Inferior parietal cortex (tissue), 1 donor: Measurements from ENCODE around the gene CDC42BPB.
"Not testable (repeated sequence)": the region's sequence is repeated elsewhere in the genome, so short reads cannot be mapped to it uniquely, and the experiment has no call there.

Source experiments
- DNase-seq: peaks from one replicate; pipeline ENCODE4 v3.0.0-alpha.2; 2016; ENCODE audit errors: extremely low spot score

CDC42BPB gene

DNA sequence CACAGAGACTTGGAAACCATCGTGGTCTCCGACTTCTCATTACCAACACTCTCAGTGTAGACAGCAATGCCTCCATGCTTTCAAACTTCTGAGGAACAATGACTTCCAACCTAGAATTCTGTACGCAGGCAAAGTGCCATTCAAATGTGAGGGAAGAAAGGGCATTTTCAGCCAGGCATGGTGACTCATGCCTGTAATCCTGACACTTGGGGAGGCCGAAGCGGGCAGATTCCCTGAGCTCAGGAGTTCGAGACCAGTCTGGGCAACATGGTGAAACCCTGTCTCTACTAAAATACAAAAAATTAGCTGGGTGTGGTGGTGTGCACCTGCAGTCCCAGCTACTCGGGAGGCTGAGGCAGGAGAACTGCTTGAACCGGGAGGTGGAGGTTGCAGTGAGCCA is 9.9 kb downstream of the CDC42BPB start:
- DNase-seq: not testable (repeated sequence)

DNA sequence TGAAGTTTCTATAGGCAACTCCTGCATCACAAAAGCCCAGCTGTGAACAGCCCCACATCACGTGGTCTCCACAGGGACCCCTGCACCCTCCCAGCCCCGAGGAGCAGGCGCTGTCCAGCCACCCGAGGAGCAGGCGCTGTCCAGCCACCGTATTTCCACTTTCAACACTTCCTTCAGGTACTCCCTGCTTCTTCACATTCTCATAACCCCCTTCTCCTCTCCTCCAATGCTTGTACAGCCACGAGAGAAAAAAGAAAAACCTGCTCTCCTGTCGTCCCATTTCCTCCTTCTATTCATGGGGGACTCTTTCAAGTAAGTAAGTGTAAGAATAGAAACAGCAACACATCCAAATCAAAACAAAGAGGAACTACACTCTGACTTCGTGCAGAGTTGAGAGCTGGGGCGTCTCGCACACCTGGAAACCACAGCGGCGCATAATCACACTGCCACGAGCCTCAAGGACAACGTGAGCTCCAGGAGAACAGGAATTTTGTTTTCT is 11.9 kb downstream of the CDC42BPB start:
- no peak for DNase-seq

DNA sequence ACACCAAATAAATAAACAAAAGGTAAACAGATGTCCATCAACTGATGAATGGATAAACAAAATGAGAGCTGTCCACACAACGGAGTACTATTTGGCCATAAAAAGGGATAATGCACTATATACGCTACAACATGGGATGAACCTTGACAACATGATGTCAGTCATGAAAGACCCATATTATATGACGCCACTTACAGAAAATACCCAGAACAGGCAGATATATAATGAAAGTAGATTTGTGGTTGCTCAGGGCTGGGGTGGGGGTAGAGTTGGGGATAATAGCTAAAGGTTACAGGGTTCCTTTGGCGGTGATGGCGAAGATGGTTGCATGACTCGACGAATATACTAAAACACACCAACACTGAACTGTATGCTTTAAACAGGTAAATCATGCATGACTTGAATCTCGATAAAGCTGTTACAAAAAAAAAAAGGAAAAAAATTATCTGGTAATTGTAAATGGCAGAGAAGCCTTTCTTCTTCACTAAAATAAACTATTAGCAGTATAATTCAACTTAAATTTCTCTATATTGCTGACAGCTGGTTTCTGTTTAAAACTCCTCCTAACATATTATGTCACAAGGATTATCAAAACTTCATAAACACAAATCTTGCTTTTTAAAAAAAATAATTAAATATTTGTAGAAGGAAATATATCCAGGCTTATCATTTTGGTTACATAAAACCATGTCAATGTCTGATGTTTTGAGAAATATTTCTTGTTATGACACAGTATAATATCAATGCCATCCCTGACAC is 13.9 kb downstream of the CDC42BPB start:
- DNase-seq: no peak

DNA sequence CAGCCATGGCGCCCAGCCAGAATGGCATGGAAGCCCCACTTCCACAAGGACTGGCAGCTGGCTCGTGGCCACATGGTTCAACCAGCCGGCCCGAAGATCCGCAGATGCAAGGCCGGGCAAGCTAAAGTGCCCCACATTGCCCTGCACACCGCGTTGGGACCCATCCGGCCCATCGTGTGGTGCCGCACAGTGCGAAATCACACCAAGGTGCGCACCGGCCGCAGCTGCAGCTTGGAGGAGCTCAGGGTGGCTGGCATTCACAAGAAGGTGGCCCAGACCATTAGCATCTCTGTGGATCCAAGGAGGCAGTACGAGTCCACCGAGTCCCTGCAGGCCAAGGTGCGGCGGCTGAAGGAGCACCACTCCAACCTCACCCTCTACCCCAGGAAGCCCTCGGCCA is 15.9 kb downstream of the CDC42BPB start:
- DNase-seq: no peak

DNA sequence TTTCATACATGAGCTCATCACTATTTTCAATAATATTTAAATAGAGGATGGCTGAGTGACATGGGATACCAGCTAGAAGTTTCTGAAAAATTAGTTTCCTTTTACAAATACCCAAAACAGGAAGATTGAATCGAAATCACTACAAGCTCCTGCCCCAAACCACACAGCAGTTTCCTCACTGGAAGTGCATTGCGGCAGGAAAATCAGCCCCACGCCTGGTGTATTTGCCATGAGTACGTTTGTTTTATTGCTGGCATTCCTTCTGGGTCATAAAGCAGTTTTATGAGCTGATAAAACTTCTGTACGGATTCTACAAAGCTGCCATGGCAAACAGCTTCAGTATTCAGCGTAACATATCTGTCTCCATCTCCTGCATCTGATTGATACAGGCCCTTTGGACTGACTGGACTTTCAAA is 23.7 kb downstream of the CDC42BPB start:
- no peak for DNase-seq

DNA sequence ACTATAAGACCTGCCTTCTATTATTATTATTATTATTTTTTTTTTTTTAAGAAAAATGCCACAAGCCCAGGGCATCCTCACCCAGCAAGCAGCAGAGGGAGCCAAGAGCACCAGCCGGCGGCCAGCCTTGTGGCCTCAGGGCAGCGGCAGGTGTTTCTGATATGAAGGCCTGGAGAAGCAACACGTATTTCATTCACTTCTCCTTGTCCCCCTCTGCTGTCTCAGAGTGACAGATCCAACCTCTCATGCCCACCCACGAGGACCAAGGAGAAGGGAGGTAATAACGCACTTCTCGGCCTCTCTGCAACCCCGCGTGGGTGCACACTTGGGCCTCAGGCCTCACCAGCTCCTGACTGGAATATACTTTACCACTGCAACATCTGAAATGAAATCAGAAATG is 25.4 kb downstream of the CDC42BPB start:
- DNase-seq: no peak

DNA sequence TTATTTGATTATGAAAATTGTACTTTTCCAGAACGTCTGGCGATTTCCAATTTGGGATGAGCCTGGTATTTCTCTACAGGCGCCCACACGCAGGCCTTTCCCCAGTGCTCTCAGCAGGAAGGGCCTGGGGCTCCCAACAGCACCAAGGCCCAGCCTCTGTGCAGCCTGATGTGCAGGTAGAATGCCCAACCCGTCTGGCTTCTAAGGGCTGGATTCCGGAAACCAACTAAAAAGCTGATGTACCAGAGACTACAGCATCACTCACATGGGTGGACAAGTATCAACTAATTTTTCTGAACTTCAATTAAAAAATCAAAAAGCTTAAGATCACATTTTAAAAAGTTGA is 25.8 kb downstream of the CDC42BPB start:
- no peak for DNase-seq

DNA sequence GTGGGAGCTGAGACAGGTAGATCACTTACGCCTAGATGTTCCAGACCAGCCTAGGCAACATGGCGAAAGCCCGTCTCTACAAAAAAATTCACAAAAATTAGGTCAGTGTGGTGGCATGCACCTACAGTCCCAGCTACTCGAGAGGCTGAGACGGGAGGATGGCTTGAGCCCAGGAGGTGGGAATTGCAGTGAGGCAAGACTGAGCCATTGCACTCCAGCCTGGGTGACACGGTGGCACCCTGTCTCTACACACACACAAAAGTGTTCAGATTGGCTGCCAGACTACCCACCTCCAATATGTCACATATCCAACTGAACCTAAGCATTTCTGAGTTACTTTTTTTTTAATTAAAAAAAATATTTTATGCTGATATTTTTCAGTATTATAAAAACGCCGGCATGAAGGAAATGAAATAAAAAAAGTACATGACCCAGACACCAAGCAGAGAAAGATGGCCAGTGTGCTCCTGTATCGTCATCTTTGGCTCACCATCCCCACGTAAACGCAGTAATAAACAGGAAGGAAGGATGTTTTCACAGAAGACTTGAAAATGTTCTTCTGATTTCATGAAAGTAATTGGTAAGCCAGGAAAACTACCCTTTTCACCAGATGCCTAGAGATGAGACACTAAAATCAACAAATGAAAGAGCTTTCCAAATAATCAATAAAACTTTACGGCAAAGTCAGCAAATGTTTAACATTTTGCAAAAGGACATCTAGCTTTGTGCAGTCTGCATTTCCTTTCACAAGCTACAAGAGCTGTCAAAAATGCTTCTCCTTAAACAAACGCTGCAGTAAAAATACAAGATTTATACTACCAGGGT is 26.4 kb downstream of the CDC42BPB start:
- no peak for DNase-seq

DNA sequence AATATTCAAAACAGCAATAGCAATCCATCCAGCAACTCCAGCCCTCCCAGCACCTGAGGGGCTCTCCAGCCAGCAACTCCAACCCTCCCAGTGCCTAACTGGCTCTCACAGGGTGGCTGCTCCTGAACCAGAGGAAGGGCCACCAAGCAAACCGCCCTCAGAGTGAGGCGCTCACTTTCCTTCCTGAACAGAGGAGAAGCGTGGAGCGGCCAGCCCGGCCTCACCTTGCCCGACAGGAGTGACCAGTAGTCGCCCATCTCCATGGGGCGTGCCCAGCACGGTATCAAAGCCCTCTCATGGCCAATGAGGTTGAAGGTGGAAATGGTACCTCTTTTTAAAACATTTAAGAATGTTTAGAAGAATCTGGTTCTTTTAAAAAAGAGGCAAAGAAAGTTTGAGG is 27.4 kb downstream of the CDC42BPB start:
- no peak for DNase-seq

DNA sequence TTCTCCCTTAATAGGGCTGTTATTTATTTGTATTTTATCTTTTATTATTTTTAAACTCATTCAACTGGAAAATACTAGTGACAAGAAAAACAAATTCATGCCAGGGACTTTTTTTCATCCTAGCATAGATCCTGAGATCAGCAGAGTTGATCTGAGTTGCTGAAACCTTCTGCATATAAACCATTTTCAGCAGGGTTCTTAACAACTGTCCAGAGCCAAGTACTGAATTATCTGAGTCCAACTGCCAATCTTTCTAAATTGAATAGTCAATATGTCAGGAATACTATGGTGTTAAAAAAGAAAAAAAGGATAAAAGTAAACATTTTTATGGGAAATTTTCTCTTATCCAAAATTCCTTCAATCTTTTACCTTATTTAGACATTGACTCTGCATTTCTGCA is 28.6 kb downstream of the CDC42BPB start:
- DNase-seq: no peak

DNA sequence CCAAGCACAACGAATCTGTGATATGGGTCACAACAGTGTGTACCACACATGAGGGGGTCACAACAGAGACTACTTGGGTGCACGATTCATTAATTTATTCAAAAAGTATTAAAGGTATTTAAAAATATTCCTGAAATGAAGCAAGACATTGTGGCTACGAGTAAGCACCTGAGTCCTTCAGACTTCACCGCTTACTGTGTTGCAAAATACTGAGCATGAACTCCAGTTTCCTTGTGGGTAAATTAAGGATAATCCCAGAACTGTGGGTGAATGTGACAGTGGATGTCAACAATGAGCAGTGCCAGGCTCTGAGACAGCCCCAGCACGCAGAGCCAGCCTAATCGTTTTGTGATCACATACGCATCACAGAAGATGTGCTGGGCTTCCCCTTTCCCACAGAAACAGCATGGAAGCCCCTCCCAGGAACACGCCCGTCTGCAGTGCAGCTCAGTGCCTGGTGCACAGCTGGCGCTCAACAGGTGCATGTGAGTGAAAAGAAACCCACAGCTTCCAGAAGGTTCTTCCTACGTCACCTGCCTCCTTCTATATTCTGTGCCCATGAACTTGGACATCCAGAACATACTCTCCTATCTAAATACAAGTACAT is 29.1 kb downstream of the CDC42BPB start:
- DNase-seq: no peak

DNA sequence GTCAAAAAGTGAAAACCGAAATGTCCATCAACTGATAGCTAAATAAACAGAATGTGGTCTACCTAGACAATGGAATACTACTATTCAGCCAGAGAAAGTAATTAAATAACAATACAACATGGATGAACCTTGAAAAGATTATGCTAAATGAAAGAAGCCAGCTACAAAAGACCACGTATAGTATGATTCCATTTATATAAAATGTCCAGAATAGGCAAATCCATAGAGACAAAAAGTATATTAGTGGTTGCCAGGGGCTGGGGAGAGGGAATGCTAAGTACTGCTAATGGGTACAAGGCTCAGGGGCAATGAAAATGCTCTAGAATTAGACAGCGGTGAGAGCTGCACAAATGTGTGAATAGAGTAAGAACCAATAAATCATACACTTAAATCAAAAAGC is 29.9 kb downstream of the CDC42BPB start:
- DNase-seq: no peak

DNA sequence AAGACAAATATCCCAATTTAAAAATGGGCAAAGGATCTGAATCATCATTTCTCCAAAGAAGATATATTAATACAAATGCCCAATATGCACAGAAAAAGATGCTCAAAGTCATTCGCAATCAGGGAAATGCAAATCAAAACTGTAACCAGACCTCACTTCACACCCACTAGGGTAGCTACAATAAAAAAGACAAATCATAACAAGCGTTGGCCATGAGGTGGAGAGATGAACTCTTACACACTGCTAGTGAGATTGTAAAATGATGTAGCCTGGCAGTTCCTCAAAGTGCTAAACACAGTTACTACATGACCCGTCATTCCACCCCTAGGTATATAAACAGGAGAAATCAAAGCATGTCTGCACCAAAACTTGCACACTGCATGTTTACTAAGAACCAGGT is 30.4 kb downstream of the CDC42BPB start:
- no peak for DNase-seq

DNA sequence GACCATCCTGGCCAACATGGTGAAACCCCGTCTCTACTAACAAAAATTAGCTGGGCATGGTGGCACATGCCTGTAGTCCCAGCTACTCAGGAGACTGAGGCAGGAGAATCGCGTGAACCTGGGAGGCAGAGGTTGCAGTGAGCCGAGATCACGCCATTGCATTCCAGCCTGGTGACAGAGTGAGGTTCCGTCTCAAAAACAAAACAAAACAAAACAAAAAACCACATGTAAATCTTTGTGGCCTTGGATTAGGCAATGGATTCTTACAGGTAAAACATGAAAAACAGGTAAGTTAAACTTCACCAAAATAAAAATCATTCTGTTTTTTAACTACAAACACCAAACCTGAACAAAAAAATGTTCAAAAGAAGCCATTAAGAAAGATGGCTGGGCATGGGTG is 31.2 kb downstream of the CDC42BPB start:
- DNase-seq: not testable (repeated sequence)

DNA sequence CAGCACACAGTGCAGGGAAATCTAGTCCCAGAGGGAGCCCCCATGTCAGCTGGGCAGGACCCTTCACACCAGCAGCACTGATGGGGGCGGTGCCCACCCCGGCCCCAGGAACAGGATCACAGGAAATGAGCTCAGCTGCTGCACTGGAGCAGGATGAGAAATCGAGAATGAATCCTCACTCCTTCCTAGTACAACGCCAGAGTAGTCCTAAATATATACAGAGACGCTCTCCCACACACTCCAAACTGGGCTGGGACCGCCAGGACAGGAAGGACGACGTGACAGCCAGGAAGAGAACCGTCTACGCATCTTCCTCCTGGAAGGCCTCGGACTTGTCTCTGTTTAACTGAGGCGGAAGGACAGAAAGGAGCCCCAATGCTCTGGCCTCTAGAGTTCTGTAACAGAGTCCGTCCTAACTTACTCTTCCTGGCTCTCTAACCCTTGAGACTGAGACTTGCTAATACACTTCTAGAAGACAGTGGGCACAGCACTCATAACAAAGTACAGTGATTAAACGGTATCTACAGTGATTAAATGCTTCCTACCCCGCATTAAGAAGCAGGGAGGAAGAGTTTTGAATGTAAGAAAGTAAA is 33.4 kb downstream of the CDC42BPB start:
- no peak for DNase-seq

DNA sequence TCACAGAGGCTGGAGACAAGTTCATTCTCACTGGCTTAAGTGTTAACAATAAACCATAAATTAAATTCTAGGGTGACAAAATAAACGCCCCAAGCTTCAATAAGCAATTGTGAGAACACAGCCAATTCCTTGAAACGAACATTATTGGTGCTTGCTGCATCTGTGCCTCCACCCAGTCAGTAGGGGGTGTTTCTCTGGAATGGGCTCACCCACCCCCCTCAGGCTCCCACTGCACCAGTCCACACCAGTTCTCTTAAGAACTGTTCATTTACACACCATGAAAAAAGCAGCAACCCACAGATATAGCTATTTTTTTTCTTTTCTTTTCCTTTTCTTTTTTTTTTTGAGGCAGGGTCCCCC is 34.7 kb downstream of the CDC42BPB start:
- DNase-seq: no peak

DNA sequence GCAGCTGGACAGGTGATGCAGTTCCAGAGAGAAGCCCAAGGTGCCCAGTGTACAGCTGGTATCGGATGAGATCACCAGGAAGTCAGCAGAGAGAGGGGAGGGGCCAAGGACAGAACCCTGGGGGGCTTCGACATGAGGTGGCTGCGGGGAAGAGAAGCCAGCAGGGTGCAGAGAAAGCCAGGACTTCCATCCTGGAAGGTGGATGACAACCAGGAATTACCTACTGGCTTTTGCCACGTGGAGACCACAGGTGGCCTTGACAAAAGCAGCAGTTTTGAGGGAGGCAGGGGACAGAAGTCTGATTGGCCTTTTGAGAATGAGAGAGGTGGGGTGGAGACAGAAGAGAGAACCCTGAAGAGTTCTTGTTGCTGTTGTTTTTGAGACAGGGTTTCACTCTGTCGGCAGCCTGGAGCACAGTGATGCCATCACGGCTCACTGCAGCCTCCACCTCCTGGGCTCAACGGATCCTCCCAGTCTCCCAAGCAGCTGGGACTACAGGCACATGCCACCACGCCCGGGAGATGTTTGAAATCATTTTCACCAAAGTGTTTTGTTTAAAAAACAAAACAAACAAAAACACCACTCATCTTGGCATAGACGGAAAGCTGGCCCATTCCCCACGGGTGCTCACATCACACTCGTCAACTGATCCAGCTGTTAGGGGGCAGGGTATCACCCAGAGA is 35.2 kb downstream of the CDC42BPB start:
- peak; percentile 36 for DNase-seq

DNA sequence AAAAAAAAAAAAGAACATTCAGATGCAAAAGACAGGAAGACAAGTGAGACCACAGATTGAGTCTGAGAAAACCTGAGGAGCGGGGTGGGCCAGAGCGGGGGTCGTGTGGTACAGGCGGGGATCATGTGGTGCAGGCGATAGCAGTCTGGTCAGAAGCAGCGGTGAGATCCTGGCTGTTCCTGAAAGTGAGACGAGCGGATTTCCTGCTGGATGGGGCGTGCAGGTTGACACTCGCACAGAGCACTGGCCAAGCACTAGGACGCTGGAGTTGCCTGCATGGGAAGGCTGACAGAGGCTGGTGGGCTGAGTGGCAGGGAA is 35.7 kb downstream of the CDC42BPB start:
- DNase-seq: no peak

DNA sequence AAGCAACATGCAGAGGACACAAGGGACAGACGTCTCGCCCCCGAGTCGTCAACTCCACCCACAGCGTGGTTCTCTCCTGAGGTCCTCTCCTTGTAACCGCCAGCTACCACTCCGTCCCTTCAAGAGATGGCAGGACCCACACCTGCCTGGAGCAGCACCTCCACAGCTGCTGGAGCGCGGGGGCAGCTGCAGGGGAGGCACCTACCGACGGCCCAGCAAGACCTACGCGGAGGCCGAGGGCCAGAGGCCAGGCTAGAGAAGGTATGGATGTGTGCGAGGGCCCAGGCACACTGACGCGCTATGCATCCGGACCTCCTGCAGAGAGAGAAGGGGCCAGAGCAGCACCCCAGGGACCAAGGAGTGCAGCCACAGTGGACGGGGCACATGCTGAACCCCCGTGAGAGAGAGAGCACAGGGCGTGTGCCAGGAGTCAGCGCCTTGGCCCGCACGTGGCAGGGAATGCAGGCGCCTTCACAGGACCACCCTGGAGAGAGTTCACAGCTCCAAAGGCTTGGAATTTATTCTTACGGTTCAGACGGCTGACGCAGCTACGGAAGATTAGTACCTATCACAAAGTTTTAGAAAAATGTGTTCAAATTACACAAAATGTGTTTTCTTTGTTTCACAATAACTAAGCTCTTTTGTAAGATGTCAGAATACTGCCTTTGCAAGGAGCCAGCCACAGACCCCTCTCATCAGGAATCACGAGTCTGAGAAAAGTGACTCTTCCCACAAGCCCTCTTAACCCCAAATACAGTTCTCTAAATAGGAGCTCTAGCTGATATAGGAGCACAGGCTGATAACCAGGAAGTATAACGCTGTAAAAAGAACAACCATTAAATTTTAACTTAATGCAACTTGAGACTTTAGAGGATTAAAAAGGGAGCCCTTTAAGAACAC is 36.8 kb downstream of the CDC42BPB start:
- DNase-seq: no peak

DNA sequence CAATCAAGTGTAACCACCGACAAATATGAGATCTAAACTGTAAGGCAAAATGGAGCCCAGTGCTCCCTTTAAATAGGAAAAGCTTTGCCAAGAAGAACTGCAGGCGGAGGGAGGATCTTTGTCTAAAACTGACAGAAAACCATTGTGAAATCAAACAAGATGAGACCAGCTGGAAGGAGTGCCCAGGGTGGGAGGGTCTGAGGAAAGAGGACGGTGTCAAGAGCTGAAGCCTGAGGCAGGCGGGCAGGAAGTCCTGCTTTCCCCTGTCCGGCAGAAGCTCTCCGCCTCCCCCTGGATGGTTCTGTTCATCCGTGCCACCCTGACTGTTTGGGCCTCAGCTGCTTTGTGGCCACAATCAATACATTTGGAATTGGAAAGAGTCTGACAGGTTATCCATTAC is 37.5 kb downstream of the CDC42BPB start:
- peak; percentile 54 for DNase-seq

DNA sequence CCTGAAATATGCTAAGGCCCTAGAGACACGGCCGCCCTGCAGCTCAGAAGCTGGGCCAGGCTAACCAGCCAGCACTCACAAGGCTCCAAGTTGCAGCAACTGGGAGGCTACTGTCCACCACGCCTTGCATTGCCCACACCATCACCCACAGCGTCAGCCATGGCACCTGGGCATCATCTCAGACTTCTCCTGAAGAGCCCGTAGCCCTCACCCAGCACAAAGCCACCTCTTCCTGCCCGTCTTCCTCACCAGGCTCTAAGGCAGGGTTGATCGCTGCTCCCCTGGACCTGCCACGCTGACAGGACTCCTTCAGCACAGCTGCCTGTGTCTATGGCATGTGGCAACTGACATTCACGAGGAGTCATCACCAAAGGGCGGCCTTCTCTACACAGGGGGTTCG is 38.1 kb downstream of the CDC42BPB start:
- no peak for DNase-seq
